OCI-LY1 (cell line): ENCODE measurements around the gene FAM50B.
A peak's percentile ranks its signal among the peaks of the same experiment; 100 is the strongest.

ENCODE experiments used
- H2AFZ ChIP-seq: fragments of 200-600 bp; sonication (generic), shearing (Covaris generic); 2 replicates; pipeline ENCODE4 v1.6.0; 2014; ENCODE audit warnings: antibody characterized with exemption, mild to moderate bottlenecking, low read length
- H3F3A ChIP-seq: fragments of 200-600 bp; sonication (generic), shearing (Covaris generic); 2 replicates; pipeline ENCODE4 v1.6.0; 2014; ENCODE audit warnings: mild to moderate bottlenecking, antibody characterized with exemption, low read length, moderate library complexity; ENCODE audit not compliant: insufficient read depth
- H3K27ac ChIP-seq: fragments of 200-600 bp; sonication (generic); 2 replicates; pipeline ENCODE4 v1.5.1; 2014; ENCODE audit warnings: low read length, mixed run types, mild to moderate bottlenecking, low read depth; ENCODE audit not compliant: poor library complexity, severe bottlenecking
- H3K27me3 ChIP-seq: fragments of 200-600 bp; sonication (generic); 2 replicates; pipeline ENCODE4 v1.6.0; 2014; ENCODE audit warnings: antibody characterized with exemption, mild to moderate bottlenecking, low read length, moderate library complexity; ENCODE audit not compliant: insufficient read depth
- H3K36me3 ChIP-seq: fragments of 200-600 bp; sonication (generic); 2 replicates; pipeline ENCODE4 v1.6.1; 2014; ENCODE audit warnings: mild to moderate bottlenecking, antibody characterized with exemption, low read length, moderate library complexity, mixed read lengths; ENCODE audit not compliant: insufficient read depth
- H3K4me1 ChIP-seq: fragments of 200-600 bp; sonication (generic); 2 replicates; pipeline ENCODE4 v1.5.1; 2014; ENCODE audit warnings: mild to moderate bottlenecking, low read length, moderate library complexity; ENCODE audit not compliant: insufficient read depth, severe bottlenecking
- H3K4me2 ChIP-seq: fragments of 200-600 bp; sonication (generic), shearing (Covaris generic); 2 replicates; pipeline ENCODE4 v1.6.1; 2014; ENCODE audit warnings: low read length
- H3K4me3 ChIP-seq: fragments of 200-600 bp; sonication (generic); 2 replicates; pipeline ENCODE4 v1.5.1; 2014; ENCODE audit warnings: low read length, low read depth, mild to moderate bottlenecking, mixed read lengths; ENCODE audit not compliant: poor library complexity, severe bottlenecking
- H3K79me2 ChIP-seq: fragments of 200-600 bp; shearing (Covaris generic); 2 replicates; pipeline ENCODE4 v1.6.1; 2016; ENCODE audit warnings: mixed run types, low read length, mixed read lengths; ENCODE audit not compliant: insufficient read depth
- H3K9ac ChIP-seq: fragments of 200-600 bp; sonication (generic), shearing (Covaris generic); 2 replicates; pipeline ENCODE4 v1.6.1; 2014; ENCODE audit warnings: mild to moderate bottlenecking, low read length, mixed read lengths
- H3K9me2 ChIP-seq: fragments of 200-600 bp; sonication (generic), shearing (Covaris generic); 2 replicates; pipeline ENCODE4 v1.6.1; 2014; ENCODE audit warnings: low read depth, mild to moderate bottlenecking, low read length, mixed read lengths
- H3K9me3 ChIP-seq: fragments of 200-600 bp; shearing (Covaris generic); 2 replicates; pipeline ENCODE4 v1.6.1; 2014; ENCODE audit warnings: low read length, mixed read lengths
- H4K20me1 ChIP-seq: fragments of 200-600 bp; sonication (generic), shearing (Covaris generic); 2 replicates; pipeline ENCODE4 v1.6.0; 2016; ENCODE audit warnings: mild to moderate bottlenecking, low read length; ENCODE audit not compliant: insufficient read depth
- CTCF ChIP-seq: fragments of 200-600 bp; sonication (generic), shearing (Covaris generic); IDR thresholded peaks from 2 replicates; pipeline ENCODE4 v1.5.1; 2017; ENCODE audit warnings: mild to moderate bottlenecking, antibody characterized with exemption, low read length, moderate library complexity, mixed read lengths
- EZH2 ChIP-seq: fragments of 200-600 bp; sonication (generic), shearing (Covaris generic); IDR thresholded peaks from 2 replicates; pipeline ENCODE4 v1.8.0; 2017; ENCODE audit warnings: borderline replicate concordance, mixed run types, mild to moderate bottlenecking, antibody characterized with exemption, low read length, moderate library complexity, mixed read lengths

The FAM50B gene

GRCh38 chr6:3823671-3824070, 25.5 kb upstream of the FAM50B start:
- Histone ChIP-seq H3K9me2 (no peaks in the 10 kb centered on the region), H3K4me1 (no peaks in the 10 kb centered on the region), H3K9ac (no peak overlapping the region), H3F3A (no peaks in the 10 kb centered on the region), H2AFZ (no peak overlapping the region), H4K20me1 (no peaks in the 10 kb centered on the region), H3K36me3 (no peaks in the 10 kb centered on the region), H3K4me3 (no peak overlapping the region), H3K27me3 (0 out of 2 replicates have a peak, but pooled peaks cover 3% of the 10 kb centered on the region), H3K9me3 (no peaks in the 10 kb centered on the region), H3K4me2 (no peak overlapping the region), H3K27ac (no peak overlapping the region), H3K79me2 (no peaks in the 10 kb centered on the region)
- TF ChIP-seq CTCF (no peak), EZH2 (no peak)

- H3K4me3 ChIP-seq: no peak overlapping the region
- no peaks in the 10 kb centered on the region for H3K4me1 ChIP-seq
- H4K20me1 ChIP-seq: no peaks in the 10 kb centered on the region
- 0 out of 2 replicates have a peak, but pooled peaks cover 3% of the 10 kb centered on the region for H3K27me3 ChIP-seq
- no peaks in the 10 kb centered on the region for H3K36me3 ChIP-seq
- no peak overlapping the region for H3K27ac ChIP-seq
- H3K9me2 ChIP-seq: no peaks in the 10 kb centered on the region
- H3K79me2 ChIP-seq: no peaks in the 10 kb centered on the region
- H3K9ac ChIP-seq: no peak overlapping the region
- no peaks in the 10 kb centered on the region for H3K9me3 ChIP-seq
- no peaks in the 10 kb centered on the region for H3F3A ChIP-seq
- H2AFZ ChIP-seq: no peak overlapping the region
- no peak for TF ChIP-seq EZH2
- TF ChIP-seq CTCF: peak; percentile 9; the same call in 1 of the 2 replicates
- no peak overlapping the region for H3K4me2 ChIP-seq
Measured at GRCh38 chr6:3825331-3825831, 23.8 kb upstream of the FAM50B start.

- TF ChIP-seq CTCF: no peak
- TF ChIP-seq EZH2: no peak
- no peak overlapping the region for H3K4me3 ChIP-seq
- no peaks in the 10 kb centered on the region for H3K9me3 ChIP-seq
- no peaks in the 10 kb centered on the region for H3K9me2 ChIP-seq
- H3K4me1 ChIP-seq: no peaks in the 10 kb centered on the region
- no peaks in the 10 kb centered on the region for H4K20me1 ChIP-seq
- no peak overlapping the region for H3K9ac ChIP-seq
- H3K4me2 ChIP-seq: no peak overlapping the region
- no peaks in the 10 kb centered on the region for H3K36me3 ChIP-seq
- H2AFZ ChIP-seq: no peak overlapping the region
- H3K27me3 ChIP-seq: 0 out of 2 replicates have a peak, but pooled peaks cover 3% of the 10 kb centered on the region
- no peaks in the 10 kb centered on the region for H3F3A ChIP-seq
- H3K79me2 ChIP-seq: no peaks in the 10 kb centered on the region
- no peak overlapping the region for H3K27ac ChIP-seq
Measured at GRCh38 chr6:3825851-3826581, 23.2 kb upstream of the FAM50B start.
